HG03565 (cell line): ENCODE measurements around the gene MYO15B.
"Not testable (repeated sequence)": the region's sequence is repeated elsewhere in the genome, so short reads cannot be mapped to it uniquely, and the experiment has no call there.

Source experiments
- ATAC-seq: cut with Tn5 transposase; IDR thresholded peaks from one replicate; pipeline ENCODE4 v1.9.1; 2021; ENCODE audit warnings: mild to moderate bottlenecking, moderate library complexity; ENCODE audit not compliant: unreplicated experiment

Gene MYO15B

DNA sequence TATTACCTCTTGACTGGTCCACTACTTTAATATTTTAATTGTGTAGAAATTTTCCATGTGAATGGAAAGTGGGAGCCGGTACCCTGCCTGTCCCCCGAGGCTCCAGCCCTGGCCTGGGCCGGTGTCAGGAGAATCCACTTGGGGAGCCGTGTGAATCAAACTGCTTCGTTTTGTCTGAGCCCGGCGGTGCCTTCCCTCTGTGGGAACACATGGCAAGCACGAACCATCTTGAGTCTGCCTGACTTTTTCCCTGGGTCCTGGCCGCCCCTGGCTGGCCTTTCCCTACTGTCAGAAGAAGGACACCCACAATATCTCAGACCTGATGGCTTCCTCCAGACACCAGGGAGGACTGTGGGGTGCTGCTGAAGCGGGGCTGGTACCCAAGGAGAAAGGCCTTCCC is 12.4 kb upstream of the MYO15B start:
- ATAC-seq = no peak

DNA sequence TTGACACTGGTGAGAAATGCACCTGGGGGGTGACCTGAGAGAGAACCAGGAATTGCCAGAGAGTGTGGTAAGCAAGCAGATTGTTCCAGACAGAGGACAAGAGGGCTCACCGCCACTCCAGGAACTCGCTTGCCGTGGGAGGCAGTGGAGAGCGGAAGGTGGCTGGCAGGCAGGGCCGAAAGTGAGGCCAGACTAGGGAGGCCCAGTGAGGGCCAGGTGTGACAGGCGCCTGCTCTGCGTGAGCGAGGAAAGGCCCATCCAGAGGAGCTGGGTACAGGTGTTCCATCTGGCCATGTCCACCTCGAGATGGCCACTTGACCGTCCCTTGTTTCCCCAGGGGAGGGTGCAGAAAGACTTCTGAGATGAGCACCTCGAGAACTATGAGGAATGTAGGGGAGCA is 11.9 kb upstream of the MYO15B start:
- no peak for ATAC-seq

DNA sequence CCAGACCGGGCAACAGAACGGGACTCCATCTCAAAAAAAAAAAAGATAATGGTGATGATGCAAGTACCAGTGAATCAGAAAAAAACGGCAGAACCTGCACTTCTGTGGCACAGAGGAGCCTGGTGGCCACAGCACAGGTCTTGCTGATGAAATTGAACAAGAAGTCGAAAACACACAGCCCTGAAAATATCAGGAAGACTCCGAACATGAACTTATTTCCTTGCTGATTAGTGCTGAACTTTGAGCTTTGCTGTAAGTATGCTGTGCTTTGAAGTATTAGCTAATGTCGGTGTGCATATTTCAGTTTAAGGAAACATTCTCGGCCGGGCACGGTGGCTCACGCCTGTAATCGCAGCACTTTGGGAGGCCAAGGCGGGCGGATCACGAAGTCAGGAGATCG is 10.9 kb upstream of the MYO15B start:
- no peak for ATAC-seq

DNA sequence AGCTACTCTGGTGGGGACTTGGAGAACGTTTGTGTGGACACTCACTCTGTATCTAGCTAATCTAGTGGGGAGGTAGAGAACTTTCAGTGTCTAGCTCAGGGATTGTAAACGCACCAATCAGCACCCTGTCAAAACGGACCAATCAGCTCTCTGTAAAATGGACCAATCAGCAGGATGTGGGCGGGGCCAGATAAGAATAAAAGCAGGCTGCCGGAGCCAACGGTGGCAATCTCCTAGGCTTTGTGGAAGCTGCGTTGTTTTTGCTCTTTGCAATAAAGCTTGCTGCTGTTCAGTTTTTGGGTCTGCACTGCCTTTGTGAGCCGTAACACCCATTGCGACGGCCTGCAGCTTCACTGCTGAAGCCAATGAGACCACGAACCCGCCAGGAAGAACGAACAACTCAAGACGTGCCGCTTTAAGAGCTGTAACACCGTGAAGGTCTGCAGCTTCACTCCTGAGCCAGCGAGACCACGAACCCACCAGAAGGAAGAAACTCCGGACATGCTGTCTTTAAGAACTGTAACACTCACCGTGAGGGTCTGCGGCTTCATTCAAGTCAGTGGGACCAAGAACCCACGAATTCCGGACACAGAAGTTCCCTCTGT is 6.4 kb upstream of the MYO15B start:
- ATAC-seq = not testable (repeated sequence)

- ATAC-seq = not testable (repeated sequence)
These were observed 4.4 kb upstream of the MYO15B start for GRCh38 chr17:75583197-75583596.

DNA sequence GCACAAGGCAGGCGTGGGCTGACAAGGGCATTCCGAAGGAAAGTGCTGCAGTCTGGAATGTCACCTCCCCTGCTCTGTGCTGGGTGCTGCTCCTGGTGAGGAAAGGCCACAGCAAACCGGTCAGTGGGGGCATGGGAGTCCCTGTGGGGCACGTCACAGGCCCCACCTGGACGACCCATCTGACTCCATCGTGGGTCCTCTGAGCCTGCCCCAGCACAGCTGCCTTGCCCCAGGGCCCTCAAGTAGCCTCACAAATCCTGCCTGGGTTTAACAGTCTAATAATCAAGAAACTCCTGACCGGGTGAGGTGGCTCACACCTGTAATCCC is 2.8 kb upstream of the MYO15B start:
- no peak for ATAC-seq

- no peak for ATAC-seq
These were observed 1.0 kb downstream of the MYO15B start for GRCh38 chr17:75588596-75589011.

DNA sequence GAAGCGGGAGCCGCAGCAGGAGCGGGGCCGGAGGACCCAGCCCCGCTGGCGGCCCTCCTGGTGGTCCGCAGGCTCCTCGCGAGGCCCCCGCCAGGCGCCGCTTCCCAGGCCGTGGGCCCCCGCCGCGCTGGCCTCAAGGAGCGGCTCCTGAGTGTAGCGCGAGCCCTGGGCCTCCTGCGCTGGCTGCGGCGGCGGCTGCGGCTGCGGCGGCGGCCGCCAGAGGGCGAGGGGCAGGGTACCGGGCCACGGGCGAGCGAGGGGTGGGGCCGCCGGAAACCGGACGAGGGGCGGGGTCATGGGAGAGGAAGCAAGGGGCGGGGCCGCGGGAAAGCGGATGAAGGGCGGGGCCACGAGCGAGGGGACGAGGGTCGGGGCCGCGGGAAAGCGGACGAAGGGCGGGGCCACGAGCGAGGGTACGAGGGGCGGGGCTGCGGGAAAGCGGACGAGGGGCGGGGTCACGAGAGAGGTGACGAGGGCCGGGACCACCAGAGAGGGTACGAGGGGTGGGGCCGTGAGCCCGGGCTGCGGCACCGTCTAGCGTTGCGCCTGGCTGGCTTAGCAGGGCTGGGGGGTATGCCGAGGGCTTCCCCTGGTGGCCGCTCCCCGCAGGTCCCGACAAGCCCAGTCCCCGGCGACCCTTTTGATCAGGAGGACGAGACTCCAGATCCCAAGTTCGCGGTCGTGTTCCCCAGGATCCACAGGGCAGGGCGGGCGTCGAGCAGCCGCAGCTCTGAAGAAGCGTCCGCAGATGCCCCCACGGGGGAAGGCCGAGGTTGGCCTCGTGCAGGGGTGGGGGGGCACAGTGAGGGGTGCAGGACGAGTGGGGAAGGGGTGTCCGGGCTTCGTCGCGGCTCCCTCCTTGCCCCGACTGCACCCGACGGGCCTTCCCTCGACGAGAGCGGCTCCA is 1.7 kb downstream of the MYO15B start:
- ATAC-seq = peak; percentile 76

- no peak for ATAC-seq
These were observed 2.3 kb downstream of the MYO15B start for GRCh38 chr17:75589919-75590303.

DNA sequence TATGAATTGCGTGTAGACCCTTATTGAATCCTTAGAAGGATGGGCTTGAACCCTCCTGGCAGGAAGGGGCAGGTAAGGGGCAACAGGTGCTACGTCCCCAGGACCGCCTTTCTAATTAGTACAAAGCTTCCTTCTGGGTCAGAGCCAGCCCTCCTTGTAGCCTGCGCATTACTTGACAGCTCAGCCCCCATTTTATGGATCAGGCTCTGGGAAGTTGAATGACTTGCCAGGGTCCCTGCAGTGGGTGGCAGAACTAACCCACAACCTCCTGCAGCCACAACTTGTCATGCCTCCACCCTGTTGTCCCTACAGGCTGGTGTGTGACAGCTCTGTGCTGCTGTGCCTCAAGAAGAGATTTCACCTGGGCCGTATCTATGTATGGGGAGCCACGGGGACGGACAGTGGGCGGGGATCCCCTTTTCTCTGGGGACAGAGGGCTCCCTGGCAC is 2.7 kb downstream of the MYO15B start:
- ATAC-seq = no peak

DNA sequence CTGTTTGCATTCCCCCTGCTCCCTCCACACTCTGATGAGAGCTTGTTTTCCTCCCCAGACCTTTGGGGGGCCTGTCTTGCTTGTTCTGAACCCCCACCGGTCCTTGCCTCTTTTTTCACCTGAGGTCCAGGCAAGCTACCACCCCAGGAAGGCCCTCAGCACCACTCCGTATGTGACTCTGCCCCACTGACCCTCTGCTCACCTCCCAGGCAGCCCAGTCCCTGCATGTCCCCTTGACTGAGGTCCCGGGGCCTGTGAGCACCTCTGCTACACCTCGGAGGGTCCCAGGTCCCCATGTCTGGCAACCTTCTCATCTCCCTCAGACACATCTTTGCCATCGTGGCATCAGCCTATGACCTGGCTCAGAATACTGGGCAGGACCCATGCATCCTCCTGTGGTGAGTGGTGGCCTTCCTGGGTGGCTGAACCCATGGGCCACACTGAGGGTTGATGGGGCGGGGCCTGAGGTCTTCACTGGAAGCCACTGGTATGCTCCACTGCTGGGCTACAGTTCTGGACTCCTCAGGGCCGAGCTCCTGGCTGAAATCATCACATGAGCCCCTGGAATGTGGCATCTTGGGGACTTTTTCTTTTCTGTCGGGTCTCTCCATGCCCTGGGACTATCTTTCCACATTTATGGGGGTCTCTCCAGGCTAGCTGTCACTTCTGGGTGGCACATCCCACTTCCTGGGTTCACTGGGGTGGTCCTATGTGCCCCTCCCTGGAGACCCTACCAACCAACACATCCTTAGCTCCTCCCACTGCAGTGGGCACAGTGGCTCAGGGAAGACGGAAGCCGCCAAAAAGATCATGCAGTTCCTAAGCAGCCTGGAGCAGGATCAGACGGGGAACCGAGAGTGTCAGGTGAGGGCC is 3.5 kb downstream of the MYO15B start:
- no peak for ATAC-seq

GRCh38 chr17:75591722-75592302 is 4.2 kb downstream of the MYO15B start:
- no peak for ATAC-seq

GRCh38 chr17:75592348-75593020 is 4.9 kb downstream of the MYO15B start:
- ATAC-seq = no peak

GRCh38 chr17:75593430-75593829 is 5.8 kb downstream of the MYO15B start:
- not testable (repeated sequence) for ATAC-seq

DNA sequence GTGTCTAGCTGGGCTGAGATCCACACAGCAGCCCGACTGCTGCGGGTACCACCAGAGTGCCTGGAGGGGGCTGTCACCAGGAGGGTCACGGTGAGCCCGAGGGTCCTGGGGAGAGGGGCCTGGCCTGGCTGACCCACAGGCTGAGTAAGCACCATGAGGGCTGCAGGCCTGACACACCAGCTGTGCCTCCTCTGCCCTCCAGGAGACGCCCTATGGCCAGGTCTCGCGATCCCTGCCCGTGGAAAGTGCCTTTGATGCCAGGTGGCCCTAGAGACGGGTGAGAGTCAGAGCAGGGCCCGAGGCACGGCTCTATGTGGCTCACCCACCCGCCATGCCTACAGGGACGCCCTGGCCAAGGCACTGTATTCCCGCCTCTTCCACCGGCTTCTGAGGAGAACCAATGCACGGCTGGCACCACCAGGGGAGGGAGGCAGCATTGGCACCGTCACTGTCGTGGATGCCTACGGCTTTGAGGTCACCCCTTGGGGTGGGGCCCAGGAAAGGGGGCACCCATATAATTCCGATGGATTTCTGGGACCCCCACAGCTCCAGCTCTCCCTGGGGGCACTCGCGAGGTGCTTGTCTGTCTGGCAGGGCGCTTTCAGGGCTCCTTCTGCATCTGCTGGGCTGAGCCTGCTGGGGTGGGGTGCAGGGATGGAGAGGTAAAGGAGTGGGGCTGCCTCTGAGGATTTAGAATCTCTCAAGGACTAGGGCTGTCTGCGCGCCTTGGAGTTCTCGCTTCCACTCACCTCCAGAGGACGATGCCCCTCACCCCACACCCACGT is 7.1 kb downstream of the MYO15B start:
- ATAC-seq = no peak

DNA sequence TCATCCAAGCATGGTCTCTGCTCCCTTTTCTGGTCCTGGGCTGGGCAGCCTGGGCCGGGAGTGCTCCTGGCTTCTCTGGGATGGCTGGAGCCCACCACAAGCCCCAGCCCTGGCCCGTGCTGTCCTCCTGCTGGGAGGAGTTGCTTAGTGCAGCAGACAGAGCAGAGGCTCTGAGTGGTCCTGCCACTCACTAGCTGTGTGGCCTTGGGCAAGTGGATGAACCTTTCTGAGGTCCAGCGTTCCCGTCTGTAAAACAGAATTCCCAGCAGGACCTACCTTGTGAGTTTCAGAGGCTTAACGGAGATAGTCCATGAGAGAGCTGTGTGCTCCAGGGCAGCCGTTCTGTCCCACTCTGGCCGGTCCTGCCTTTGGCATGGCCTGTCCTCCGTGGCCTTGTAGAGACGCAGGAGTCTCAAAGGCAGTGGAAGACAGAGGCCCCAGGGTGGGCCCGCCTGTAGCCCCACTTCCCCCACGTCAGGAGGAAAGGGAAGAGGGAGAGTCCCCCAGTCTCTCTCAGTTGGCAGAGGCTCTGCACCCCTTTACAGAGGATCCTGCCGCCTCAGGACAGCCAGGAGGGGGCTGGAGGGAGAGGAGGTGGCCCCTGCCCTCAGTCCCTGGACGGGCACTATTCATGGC is 7.8 kb downstream of the MYO15B start:
- no peak for ATAC-seq

DNA sequence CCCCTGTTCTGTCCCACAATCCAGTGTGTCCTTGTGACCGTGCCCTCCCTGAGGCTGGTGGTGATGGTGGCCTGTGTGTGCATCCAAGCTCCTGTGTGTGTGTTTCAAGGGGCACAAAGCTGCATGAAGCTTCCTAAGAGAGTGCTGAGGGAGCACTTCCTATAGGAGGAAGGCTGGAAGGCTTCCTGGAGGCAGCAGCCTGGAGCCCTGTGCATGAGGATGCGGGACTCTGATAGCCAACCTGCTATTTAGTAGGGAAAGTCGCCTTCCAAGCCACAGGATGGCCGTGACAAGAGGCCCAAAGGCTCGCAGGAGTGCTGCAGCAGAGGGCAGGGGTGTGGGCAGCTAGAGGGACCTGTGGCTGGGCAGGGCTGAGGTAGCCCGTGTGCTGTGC is 8.3 kb downstream of the MYO15B start:
- no peak for ATAC-seq

DNA sequence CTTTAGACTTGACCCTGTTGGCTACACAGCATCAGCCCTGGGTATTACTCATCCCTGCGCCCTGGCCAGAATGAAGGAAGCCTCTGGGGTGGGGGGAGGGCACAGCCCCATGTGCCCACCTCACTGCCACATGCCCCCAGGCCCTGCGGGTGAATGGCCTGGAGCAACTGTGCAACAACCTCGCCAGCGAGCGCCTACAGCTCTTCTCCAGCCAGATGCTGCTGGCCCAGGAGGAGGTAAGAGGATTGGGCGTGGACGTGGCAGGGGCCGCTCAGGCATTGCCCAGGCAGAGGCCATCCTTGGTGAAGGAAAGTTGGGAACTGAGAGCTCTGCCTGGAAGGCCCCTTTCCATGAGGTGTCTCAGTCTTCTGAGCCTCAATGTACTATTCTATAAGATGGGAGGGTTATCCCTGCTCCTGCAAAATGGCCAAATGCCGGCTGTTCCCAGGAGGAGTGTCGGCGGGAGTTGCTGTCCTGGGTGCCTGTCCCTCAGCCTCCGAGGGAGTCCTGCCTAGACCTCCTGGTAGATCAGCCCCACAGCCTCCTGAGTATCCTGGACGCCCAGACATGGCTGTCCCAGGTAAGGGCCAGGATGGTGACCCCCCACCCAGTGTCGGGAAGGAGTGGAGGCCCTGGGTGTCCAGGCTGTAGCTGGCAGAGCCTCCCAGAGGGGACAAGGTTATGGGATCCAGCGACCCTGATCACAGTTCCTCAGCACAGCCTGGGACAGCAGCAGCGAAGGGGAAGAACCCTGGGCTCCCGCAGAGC is 8.9 kb downstream of the MYO15B start:
- ATAC-seq = no peak
